ENCODE data around the gene ZNF549. TPM values are rescaled to one million over a fixed set of nuclear protein-coding genes. Genes with fewer than 3 reads are reported as not detected.

Gene ZNF549
- total and polyA plus RNA-seq, 10 of the 15 experiments (the other 5 are each of a cell fraction or from before 2014, with no cell fraction given) = 0.73 to 4.0 (median 2.3) TPM

DNA sequence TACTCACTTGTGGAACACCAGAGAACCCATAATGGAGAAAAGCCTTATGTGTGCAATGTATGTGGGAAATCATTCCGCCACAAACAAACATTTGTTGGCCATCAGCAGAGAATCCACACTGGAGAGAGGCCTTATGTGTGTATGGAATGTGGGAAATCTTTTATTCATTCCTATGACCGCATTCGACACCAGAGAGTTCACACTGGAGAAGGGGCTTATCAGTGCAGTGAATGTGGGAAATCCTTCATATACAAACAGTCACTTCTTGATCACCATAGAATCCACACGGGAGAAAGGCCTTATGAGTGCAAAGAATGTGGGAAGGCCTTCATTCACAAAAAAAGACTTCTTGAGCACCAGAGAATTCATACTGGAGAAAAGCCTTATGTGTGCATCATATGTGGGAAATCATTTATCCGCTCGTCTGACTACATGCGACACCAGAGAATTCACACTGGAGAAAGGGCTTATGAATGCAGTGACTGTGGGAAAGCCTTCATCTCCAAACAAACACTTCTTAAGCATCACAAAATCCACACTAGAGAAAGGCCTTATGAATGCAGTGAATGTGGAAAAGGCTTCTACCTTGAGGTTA, 10.9 kb downstream of the ZNF549 start:
- WGBS (ENCODE audit: insufficient coverage, insufficient replicate concordance, low lambda C conversion rate, missing lambda C conversion rate) = 96% methylated on average over 7 of the region's 7 CpGs
- no peak overlapping the region for H3K9ac ChIP-seq (ENCODE audit: control insufficient read depth, insufficient read depth, low read length)
- ChIA-PET SMC1A (ENCODE audit: uncharacterized antibody, unreplicated experiment) (no interaction called here), RAD21 (ENCODE audit: unreplicated experiment) (no interaction called here), POLR2A (interaction anchor here (0.5 kb wide), 1 partner anchor 212 kb away, joined by 3 read pairs; no protein-coding TSS in a partner anchor), CTCF (no interaction called here)
- no peaks in the 10 kb centered on the region for H3K4me1 ChIP-seq (ENCODE audit: control insufficient read depth, insufficient read depth, low read length)
- no peak overlapping the region for H3K27ac ChIP-seq (ENCODE audit: control insufficient read depth, insufficient read depth)
- intact Hi-C loops (cut with micrococcal nuclease; ENCODE audit: unreplicated experiment) (no loop called here), in situ Hi-C loops (cut with MboI) (no loop called here)
- H2AFZ ChIP-seq (ENCODE audit: control insufficient read depth, low read depth, low read length) = no peak overlapping the region
- H3K9me3 ChIP-seq (replicated peaks; ENCODE audit: control insufficient read depth, insufficient read depth, low read length) = peaks cover 48% of the 10 kb centered on the region
- H4K20me1 ChIP-seq (ENCODE audit: control insufficient read depth, insufficient read depth) = no peaks in the 10 kb centered on the region
- H3K4me2 ChIP-seq (ENCODE audit: control insufficient read depth, insufficient read depth) = no peak overlapping the region
- FAIRE-seq (no peak), ATAC-seq (no peak), DNase-seq (ENCODE audit: low read depth, low spot score) (no peak)
- TF ChIP-seq SUZ12 (IDR thresholded peaks at IDR 0.05; ENCODE audit: unreplicated experiment) = no peak
- TF ChIP-seq, protein P1, sequence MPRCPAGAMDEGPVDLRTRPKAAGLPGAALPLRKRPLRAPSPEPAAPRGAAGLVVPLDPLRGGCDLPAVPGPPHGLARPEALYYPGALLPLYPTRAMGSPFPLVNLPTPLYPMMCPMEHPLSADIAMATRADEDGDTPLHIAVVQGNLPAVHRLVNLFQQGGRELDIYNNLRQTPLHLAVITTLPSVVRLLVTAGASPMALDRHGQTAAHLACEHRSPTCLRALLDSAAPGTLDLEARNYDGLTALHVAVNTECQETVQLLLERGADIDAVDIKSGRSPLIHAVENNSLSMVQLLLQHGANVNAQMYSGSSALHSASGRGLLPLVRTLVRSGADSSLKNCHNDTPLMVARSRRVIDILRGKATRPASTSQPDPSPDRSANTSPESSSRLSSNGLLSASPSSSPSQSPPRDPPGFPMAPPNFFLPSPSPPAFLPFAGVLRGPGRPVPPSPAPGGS (IDR thresholded peaks at IDR 0.05; ENCODE audit: borderline replicate concordance, insufficient read depth, low read depth, low read length, poor library complexity, severe bottlenecking) = no peak
- TF ChIP-seq STAT1 (conservative IDR thresholded peaks at IDR 0.05) = no peak
- peak; percentile 93 for TF ChIP-seq KLF5 (IDR thresholded peaks at IDR 0.05; ENCODE audit: partially characterized antibody)
- TF ChIP-seq, protein P2, sequence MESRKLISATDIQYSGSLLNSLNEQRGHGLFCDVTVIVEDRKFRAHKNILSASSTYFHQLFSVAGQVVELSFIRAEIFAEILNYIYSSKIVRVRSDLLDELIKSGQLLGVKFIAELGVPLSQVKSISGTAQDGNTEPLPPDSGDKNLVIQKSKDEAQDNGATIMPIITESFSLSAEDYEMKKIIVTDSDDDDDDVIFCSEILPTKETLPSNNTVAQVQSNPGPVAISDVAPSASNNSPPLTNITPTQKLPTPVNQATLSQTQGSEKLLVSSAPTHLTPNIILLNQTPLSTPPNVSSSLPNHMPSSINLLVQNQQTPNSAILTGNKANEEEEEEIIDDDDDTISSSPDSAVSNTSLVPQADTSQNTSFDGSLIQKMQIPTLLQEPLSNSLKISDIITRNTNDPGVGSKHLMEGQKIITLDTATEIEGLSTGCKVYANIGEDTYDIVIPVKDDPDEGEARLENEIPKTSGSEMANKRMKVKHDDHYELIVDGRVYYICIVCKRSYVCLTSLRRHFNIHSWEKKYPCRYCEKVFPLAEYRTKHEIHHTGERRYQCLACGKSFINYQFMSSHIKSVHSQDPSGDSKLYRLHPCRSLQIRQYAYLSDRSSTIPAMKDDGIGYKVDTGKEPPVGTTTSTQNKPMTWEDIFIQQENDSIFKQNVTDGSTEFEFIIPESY (IDR thresholded peaks at IDR 0.05) = no peak
- TF ChIP-seq NR2C1 (IDR thresholded peaks at IDR 0.05) = no peak
- TF ChIP-seq ZBED1 (IDR thresholded peaks at IDR 0.05; ENCODE audit: borderline replicate concordance) = no peak
- TF ChIP-seq, protein P3, sequence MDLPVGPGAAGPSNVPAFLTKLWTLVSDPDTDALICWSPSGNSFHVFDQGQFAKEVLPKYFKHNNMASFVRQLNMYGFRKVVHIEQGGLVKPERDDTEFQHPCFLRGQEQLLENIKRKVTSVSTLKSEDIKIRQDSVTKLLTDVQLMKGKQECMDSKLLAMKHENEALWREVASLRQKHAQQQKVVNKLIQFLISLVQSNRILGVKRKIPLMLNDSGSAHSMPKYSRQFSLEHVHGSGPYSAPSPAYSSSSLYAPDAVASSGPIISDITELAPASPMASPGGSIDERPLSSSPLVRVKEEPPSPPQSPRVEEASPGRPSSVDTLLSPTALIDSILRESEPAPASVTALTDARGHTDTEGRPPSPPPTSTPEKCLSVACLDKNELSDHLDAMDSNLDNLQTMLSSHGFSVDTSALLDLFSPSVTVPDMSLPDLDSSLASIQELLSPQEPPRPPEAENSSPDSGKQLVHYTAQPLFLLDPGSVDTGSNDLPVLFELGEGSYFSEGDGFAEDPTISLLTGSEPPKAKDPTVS (IDR thresholded peaks at IDR 0.05; ENCODE audit: low read depth, low read length) = no peak
- no peak for TF ChIP-seq PML (IDR thresholded peaks at IDR 0.05; ENCODE audit: low read length)
- no peak for TF ChIP-seq ZNF207 (IDR thresholded peaks at IDR 0.05; ENCODE audit: borderline replicate concordance)
- TF ChIP-seq, protein P4, sequence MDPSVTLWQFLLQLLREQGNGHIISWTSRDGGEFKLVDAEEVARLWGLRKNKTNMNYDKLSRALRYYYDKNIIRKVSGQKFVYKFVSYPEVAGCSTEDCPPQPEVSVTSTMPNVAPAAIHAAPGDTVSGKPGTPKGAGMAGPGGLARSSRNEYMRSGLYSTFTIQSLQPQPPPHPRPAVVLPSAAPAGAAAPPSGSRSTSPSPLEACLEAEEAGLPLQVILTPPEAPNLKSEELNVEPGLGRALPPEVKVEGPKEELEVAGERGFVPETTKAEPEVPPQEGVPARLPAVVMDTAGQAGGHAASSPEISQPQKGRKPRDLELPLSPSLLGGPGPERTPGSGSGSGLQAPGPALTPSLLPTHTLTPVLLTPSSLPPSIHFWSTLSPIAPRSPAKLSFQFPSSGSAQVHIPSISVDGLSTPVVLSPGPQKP (IDR thresholded peaks at IDR 0.05; ENCODE audit: low read depth, low read length) = no peak
- TF ChIP-seq NFYA (IDR thresholded peaks at IDR 0.05; ENCODE audit: borderline replicate concordance, low read depth, low read length) = no peak
- no peak for TF ChIP-seq FOXM1 (IDR thresholded peaks at IDR 0.05; ENCODE audit: low read depth, low read length)
- 0 out of 2 replicates have a peak, but pooled peaks have one; percentile 22 for TF ChIP-seq CBX5 (IDR thresholded peaks at IDR 0.05; ENCODE audit: low read depth)
- no peak for TF ChIP-seq BCL11A (IDR thresholded peaks at IDR 0.05; ENCODE audit: low read depth, low read length)
- no peaks in the 10 kb centered on the region for H3K27me3 ChIP-seq (replicated peaks in 1 of 2; ENCODE audit: control insufficient read depth in 2 of 2, insufficient read depth in 2 of 2, low read length in 1 of 2)
- H3K36me3 ChIP-seq (ENCODE audit: control insufficient read depth in 2 of 2, insufficient read depth in 2 of 2, low read length in 1 of 2) = peaks cover 7 to 10% of the 10 kb centered on the region in 2 experiments; a peak in 3 of 4 replicates
- no peaks in the 10 kb centered on the region for H3K79me2 ChIP-seq (ENCODE audit: control insufficient read depth, insufficient read depth, low read length)
- BruUV-seq (replicated peaks) = TSS peak; percentile 6
- no peak overlapping the region for H3K4me3 ChIP-seq

Data from GM12878 (cell line).